ENCODE data around the gene FHAD1. TPM values are rescaled to one million over a fixed set of nuclear protein-coding genes. Genes with fewer than 3 reads are reported as not detected.

FHAD1 gene
- total RNA-seq, 1 donor from 2014 or later = not detected

DNA sequence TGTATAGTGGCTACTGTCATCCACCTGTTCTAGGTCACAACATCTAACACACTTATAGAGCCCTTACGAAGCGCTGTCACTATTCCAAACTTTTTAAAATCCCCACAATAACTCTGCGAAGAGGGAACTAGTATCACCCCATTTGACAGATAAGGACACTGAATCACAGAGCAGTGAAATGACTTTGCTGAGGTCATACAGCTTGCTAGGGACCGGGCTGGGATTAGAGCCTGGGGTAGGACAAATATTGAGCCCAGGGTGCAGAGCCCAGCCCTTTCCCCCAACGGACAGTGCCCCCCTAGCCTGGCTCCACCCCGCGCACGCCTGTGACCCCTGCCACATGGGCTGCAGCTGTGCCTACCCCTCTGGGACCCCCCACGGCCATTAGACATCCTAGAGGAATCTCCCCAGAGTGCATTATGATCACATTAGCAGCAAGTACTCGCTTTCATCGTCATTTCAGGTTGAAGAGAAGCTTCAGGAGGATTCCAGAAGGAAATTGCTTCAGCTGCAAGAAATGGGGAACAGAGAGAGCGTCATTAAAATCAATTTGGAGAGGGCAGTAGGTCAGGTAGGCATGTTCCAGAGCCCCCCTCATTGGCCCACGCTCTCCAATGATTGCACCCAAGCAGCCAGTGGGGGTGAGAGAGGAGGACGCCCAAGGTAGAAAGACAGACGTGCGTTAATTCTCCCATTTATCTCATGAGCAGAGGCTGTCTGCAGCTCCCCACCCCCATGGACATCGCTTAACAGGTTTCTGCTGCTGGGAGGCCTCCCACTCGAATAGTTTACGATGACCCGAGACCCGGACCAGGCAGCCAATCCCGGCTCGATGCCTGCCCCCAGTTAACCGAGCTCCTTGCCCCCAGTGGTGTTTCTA, 77.2 kb downstream of the FHAD1 start:
- peak; percentile 75 for DNase-seq
- peak overlapping the region; percentile 53 for H3K4me3 Mint-ChIP-seq (ENCODE audit: unreplicated experiment)
- H3K27me3 Mint-ChIP-seq (ENCODE audit: unreplicated experiment) = peaks cover 5% of the 10 kb centered on the region
- H3K9me3 Mint-ChIP-seq (ENCODE audit: unreplicated experiment) = peaks cover 6% of the 10 kb centered on the region
- peak overlapping the region; percentile 25 for H3K27ac Mint-ChIP-seq (ENCODE audit: unreplicated experiment)
- peaks cover 25% of the 10 kb centered on the region for H3K4me1 Mint-ChIP-seq (ENCODE audit: low read depth, unreplicated experiment)
- TF ChIP-seq, protein P1, sequence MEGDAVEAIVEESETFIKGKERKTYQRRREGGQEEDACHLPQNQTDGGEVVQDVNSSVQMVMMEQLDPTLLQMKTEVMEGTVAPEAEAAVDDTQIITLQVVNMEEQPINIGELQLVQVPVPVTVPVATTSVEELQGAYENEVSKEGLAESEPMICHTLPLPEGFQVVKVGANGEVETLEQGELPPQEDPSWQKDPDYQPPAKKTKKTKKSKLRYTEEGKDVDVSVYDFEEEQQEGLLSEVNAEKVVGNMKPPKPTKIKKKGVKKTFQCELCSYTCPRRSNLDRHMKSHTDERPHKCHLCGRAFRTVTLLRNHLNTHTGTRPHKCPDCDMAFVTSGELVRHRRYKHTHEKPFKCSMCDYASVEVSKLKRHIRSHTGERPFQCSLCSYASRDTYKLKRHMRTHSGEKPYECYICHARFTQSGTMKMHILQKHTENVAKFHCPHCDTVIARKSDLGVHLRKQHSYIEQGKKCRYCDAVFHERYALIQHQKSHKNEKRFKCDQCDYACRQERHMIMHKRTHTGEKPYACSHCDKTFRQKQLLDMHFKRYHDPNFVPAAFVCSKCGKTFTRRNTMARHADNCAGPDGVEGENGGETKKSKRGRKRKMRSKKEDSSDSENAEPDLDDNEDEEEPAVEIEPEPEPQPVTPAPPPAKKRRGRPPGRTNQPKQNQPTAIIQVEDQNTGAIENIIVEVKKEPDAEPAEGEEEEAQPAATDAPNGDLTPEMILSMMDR (IDR thresholded peaks at IDR 0.05; ENCODE audit: partially characterized antibody, unreplicated experiment) = no peak
- peaks cover 16% of the 10 kb centered on the region for H3K36me3 Mint-ChIP-seq (ENCODE audit: unreplicated experiment)

GRCh38 chr1:15324869-15325335, 77.9 kb downstream of the FHAD1 start:
- TF ChIP-seq, protein P1 (IDR thresholded peaks at IDR 0.05; ENCODE audit: partially characterized antibody, unreplicated experiment) = no peak
- peaks cover 5% of the 10 kb centered on the region for H3K27me3 Mint-ChIP-seq (ENCODE audit: unreplicated experiment)
- peak overlapping the region; percentile 53 for H3K4me3 Mint-ChIP-seq (ENCODE audit: unreplicated experiment)
- peaks cover 11% of the 10 kb centered on the region for H3K36me3 Mint-ChIP-seq (ENCODE audit: unreplicated experiment)
- no peak for DNase-seq
- H3K27ac Mint-ChIP-seq (ENCODE audit: unreplicated experiment) = peak overlapping the region; percentile 25
- H3K9me3 Mint-ChIP-seq (ENCODE audit: unreplicated experiment) = peaks cover 6% of the 10 kb centered on the region
- peaks cover 25% of the 10 kb centered on the region for H3K4me1 Mint-ChIP-seq (ENCODE audit: low read depth, unreplicated experiment)

GRCh38 chr1:15325375-15326085, 78.5 kb downstream of the FHAD1 start:
- H3K4me1 Mint-ChIP-seq (ENCODE audit: low read depth, unreplicated experiment) = peaks cover 25% of the 10 kb centered on the region
- H3K9me3 Mint-ChIP-seq (ENCODE audit: unreplicated experiment) = peaks cover 6% of the 10 kb centered on the region
- no peak overlapping the region for H3K4me3 Mint-ChIP-seq (ENCODE audit: unreplicated experiment)
- no peak overlapping the region for H3K27ac Mint-ChIP-seq (ENCODE audit: unreplicated experiment)
- peaks cover 5% of the 10 kb centered on the region for H3K36me3 Mint-ChIP-seq (ENCODE audit: unreplicated experiment)
- DNase-seq = no peak
- TF ChIP-seq, protein P1 (IDR thresholded peaks at IDR 0.05; ENCODE audit: partially characterized antibody, unreplicated experiment) = no peak
- H3K27me3 Mint-ChIP-seq (ENCODE audit: unreplicated experiment) = peaks cover 5% of the 10 kb centered on the region

- Mint-ChIP-seq H3K4me3 (ENCODE audit: unreplicated experiment) (no peak overlapping the region), H3K4me1 (ENCODE audit: low read depth, unreplicated experiment) (peaks cover 25% of the 10 kb centered on the region), H3K9me3 (ENCODE audit: unreplicated experiment) (peaks cover 6% of the 10 kb centered on the region), H3K36me3 (ENCODE audit: unreplicated experiment) (peaks cover 5% of the 10 kb centered on the region), H3K27me3 (ENCODE audit: unreplicated experiment) (peaks cover 5% of the 10 kb centered on the region), H3K27ac (ENCODE audit: unreplicated experiment) (no peak overlapping the region)
- no peak for DNase-seq
- TF ChIP-seq, protein P1 (IDR thresholded peaks at IDR 0.05; ENCODE audit: partially characterized antibody, unreplicated experiment) = no peak
Measured at GRCh38 chr1:15326691-15327588, 79.9 kb downstream of the FHAD1 start.

Data from glutamatergic neuron (in vitro differentiated cells).